Endothelial cell of umbilical vein (primary cell): ENCODE results near the gene ACE. TPM values are rescaled to one million over a fixed set of nuclear protein-coding genes. Genes with fewer than 3 reads are reported as not detected.

Source experiments
- BruUV-seq: library from RNA; stranded (reverse); fragments of 400-500 nt; replicated peaks from 2 replicates; lab custom pipeline; 2021; lab: Mats Ljungman, UMichigan
- CTCF ChIA-PET: fragments of 300-600, 350-600 bp; sonication (Branson Sonifier 250); formaldehyde crosslinking; loops from one replicate; lab custom pipeline; 2021; ENCODE audit warnings: antibody characterized with exemption, inconsistent platforms; lab: Charles Lee
- POLR2A ChIA-PET: fragments of 300-600, 350-600 bp; sonication (Branson Sonifier 250); formaldehyde crosslinking; loops from one replicate; lab custom pipeline; 2021; ENCODE audit warnings: antibody characterized with exemption, inconsistent platforms; lab: Charles Lee
- DNase-seq: peaks from one replicate; pipeline ENCODE4 v3.0.0-alpha.2; 2011; ENCODE audit warnings: low read depth, low spot score
- FAIRE-seq: peaks from 2 replicates; lab custom pipeline; 2011; peaks lifted over from hg19 to GRCh38; lab: Jason Lieb, UNC
- H2AFZ ChIP-seq: 2 replicates; pipeline ENCODE4 v1.6.0; 2012; ENCODE audit warnings: low read depth, low read length, control low read depth, inconsistent platforms
- H3K27ac ChIP-seq: 2 replicates; pipeline ENCODE4 v1.5.1; 2011; ENCODE audit warnings: low read depth, mild to moderate bottlenecking, control low read depth, low read length, moderate library complexity; ENCODE audit not compliant: insufficient read depth
- H3K27me3 ChIP-seq, 2 experiments: 2 replicates each; pipeline versions ENCODE4 v1.6.0 to v1.6.1; 2011; ENCODE audit warnings: low read length in 2 of 2, mixed read lengths in 1 of 2; ENCODE audit not compliant: control insufficient read depth in 2 of 2, insufficient read depth in 2 of 2
- H3K36me3 ChIP-seq, 2 experiments: 2 replicates in 1 of 2; 3 replicates in 1 of 2; pipeline ENCODE4 v1.5.1; 2011; ENCODE audit warnings: low read length in 2 of 2, mild to moderate bottlenecking in 1 of 2, moderate library complexity in 1 of 2; ENCODE audit not compliant: control insufficient read depth in 2 of 2, insufficient read depth in 2 of 2; ENCODE audit errors: extremely low read depth in 1 of 2
- H3K4me1 ChIP-seq: 3 replicates; pipeline ENCODE4 v1.5.1; 2011; ENCODE audit warnings: mild to moderate bottlenecking, low read length; ENCODE audit not compliant: control insufficient read depth, insufficient read depth; ENCODE audit errors: extremely low read depth
- H3K4me2 ChIP-seq: 2 replicates; pipeline ENCODE4 v1.6.1; 2011; ENCODE audit warnings: low read length, control low read depth, mixed read lengths; ENCODE audit not compliant: insufficient read depth
- H3K4me3 ChIP-seq, 3 experiments: fragments of 200-600 bp in 1 of 3; sonication (generic), shearing (Covaris generic) in 1 of 3; replicated peaks in 1 of 3; 2 replicates each; pipeline ENCODE4 v1.5.1; 2011 to 2016; ENCODE audit warnings: control low read depth in 3 of 3, low read length in 3 of 3, mild to moderate bottlenecking in 2 of 3, inconsistent platforms in 1 of 3, low read depth in 1 of 3, moderate library complexity in 1 of 3; ENCODE audit not compliant: insufficient read depth in 1 of 3
- H3K79me2 ChIP-seq: 2 replicates; pipeline ENCODE4 v1.6.0; 2012; ENCODE audit warnings: low read length, inconsistent platforms; ENCODE audit not compliant: control insufficient read depth, insufficient read depth
- H3K9ac ChIP-seq: replicated peaks from 2 replicates; pipeline ENCODE3; 2011; ENCODE audit warnings: low read length, control low read depth; ENCODE audit not compliant: insufficient read depth; ENCODE audit errors: extremely low read depth
- H3K9me1 ChIP-seq: replicated peaks from 3 replicates; pipeline ENCODE4 v1.6.0; 2011; ENCODE audit warnings: mild to moderate bottlenecking, low read length; ENCODE audit not compliant: control insufficient read depth, insufficient read depth; ENCODE audit errors: extremely low read depth
- H3K9me3 ChIP-seq: replicated peaks from 2 replicates; pipeline ENCODE4 v1.5.1; 2012; ENCODE audit warnings: low read length, inconsistent platforms; ENCODE audit not compliant: control insufficient read depth, insufficient read depth
- H4K20me1 ChIP-seq: replicated peaks from 2 replicates; pipeline ENCODE3; 2011; ENCODE audit warnings: mild to moderate bottlenecking, low read length; ENCODE audit not compliant: control insufficient read depth, insufficient read depth; ENCODE audit errors: extremely low read depth
- CTCF ChIP-seq, 2 donors: IDR thresholded peaks; 1 replicate in 1 of 2; 2 replicates in 1 of 2; pipeline ENCODE4 v1.5.1; 2011; ENCODE audit warnings: low read length in 2 of 2, mild to moderate bottlenecking in 2 of 2, moderate library complexity in 2 of 2, control low read depth in 1 of 2, inconsistent platforms in 1 of 2, low read depth in 1 of 2; ENCODE audit not compliant: insufficient read depth in 1 of 2; ENCODE audit errors: extremely low read depth in 1 of 2
- EZH2 ChIP-seq: IDR thresholded peaks from 2 replicates; pipeline ENCODE4 v1.6.1; 2012; ENCODE audit warnings: borderline replicate concordance, low read depth, mild to moderate bottlenecking, moderate library complexity, low read length, inconsistent platforms; ENCODE audit not compliant: severe bottlenecking
- FOS ChIP-seq: IDR thresholded peaks from 2 replicates; pipeline ENCODE4 v1.6.1; 2011; ENCODE audit warnings: mild to moderate bottlenecking, low read length, moderate library complexity, borderline replicate concordance; ENCODE audit not compliant: insufficient read depth
- MYC ChIP-seq: IDR thresholded peaks from one replicate; pipeline ENCODE4 v1.6.1; 2011; ENCODE audit warnings: mild to moderate bottlenecking, low read depth, low read length
- POLR2AphosphoS5 ChIP-seq: IDR thresholded peaks from 2 replicates; pipeline ENCODE4 v1.6.1; 2012; ENCODE audit warnings: low read depth, mild to moderate bottlenecking, control low read depth, low read length, moderate library complexity; ENCODE audit not compliant: insufficient read depth
- dilution Hi-C: fragments of 300-500 bp; cut with MboI; formaldehyde crosslinking; loops from one replicate; pipeline ENCODE4 v1.15.0; 2019; ENCODE audit warnings: low sequenced_read_pairs; ENCODE audit not compliant: extremely low pct_ligation_motif_present
- intact Hi-C: fragments of 100-400 bp; cut with micrococcal nuclease; formaldehyde crosslinking; loops from one replicate; pipeline ENCODE4 v1.10.0; 2022
- polyA plus RNA-seq, 4 experiments: library from polyadenylated mRNA; depleted of rRNA in 3 of 4; stranded (reverse) in 3 of 4; unstranded in 1 of 4; fragments of >200 nt; gene quantifications; 2 replicates each; pipeline versions ENCODE4 v1.2.1 to v1.2.3, GENCODE V29; 2011 to 2012; ENCODE audit warnings: missing spikeins in 1 of 4
- total RNA-seq: library from RNA; stranded (reverse); gene quantifications from 2 replicates; pipeline ENCODE4 v1.2.3, GENCODE V29; 2021
- TF ChIP-seq, protein P1 (sequence below): IDR thresholded peaks from 2 replicates; pipeline ENCODE4 v1.6.1; 2011; ENCODE audit not compliant: insufficient read depth, insufficient read length

The ACE gene
- total and polyA plus RNA-seq, 2 donors (not counting 3 experiments of a cell fraction or from before 2014, with no cell fraction given) = 63.4 to 207 TPM

GRCh38 chr17:63478814-63479494 is 2.1 kb downstream of the ACE start:
- H4K20me1 ChIP-seq = no peaks in the 10 kb centered on the region
- H3K4me2 ChIP-seq = no peak overlapping the region
- POLR2A ChIA-PET = interaction anchor here (1.0 to 1.7 kb wide), 4 partner anchors 34 to 53 kb away, joined by 3 to 5 read pairs (median 3); no protein-coding TSS in a partner anchor
- no peaks in the 10 kb centered on the region for H3K27me3 ChIP-seq
- no peaks in the 10 kb centered on the region for H3K9me3 ChIP-seq
- no peaks in the 10 kb centered on the region for H3K9me1 ChIP-seq
- H3K9ac ChIP-seq = no peak overlapping the region
- TF ChIP-seq EZH2 (no peak), FOS (no peak), CTCF (IDR thresholded peaks at IDR 0.05; ENCODE audit: extremely low read depth in 1 of 2, insufficient read depth in 1 of 2, low read depth in 1 of 2, low read length in 2 of 2) (peak; percentile 87 to 96), MYC (no peak), POLR2AphosphoS5 (no peak)
- TF ChIP-seq, protein P1, sequence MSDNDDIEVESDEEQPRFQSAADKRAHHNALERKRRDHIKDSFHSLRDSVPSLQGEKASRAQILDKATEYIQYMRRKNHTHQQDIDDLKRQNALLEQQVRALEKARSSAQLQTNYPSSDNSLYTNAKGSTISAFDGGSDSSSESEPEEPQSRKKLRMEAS = no peak
- intact Hi-C loops = loop anchor here (1.0 kb wide), 2 partner anchors 54 to 133 kb away; no protein-coding TSS in a partner anchor
- BruUV-seq = no TSS peak
- peak overlapping the region in 1 of 3 experiments; percentile 62 for H3K4me3 ChIP-seq
- DNase-seq (peak; percentile 81), FAIRE-seq (peak; percentile 87)
- no peak overlapping the region for H2AFZ ChIP-seq
- peaks cover 27% of the 10 kb centered on the region for H3K4me1 ChIP-seq
- dilution Hi-C loops = no loop called here
- H3K27ac ChIP-seq = no peak overlapping the region
- no peaks in the 10 kb centered on the region for H3K79me2 ChIP-seq
- peaks cover 0 to 38% of the 10 kb centered on the region in 2 experiments for H3K36me3 ChIP-seq
- CTCF ChIA-PET = interaction anchor here (0.6 to 11.1 kb wide), 29 partner anchors 9 to 926 kb away, joined by 3 to 540 read pairs (median 5); partner anchors contain the start of genes CYB561, KCNH6 and MAP3K3
